PC-9 (cell line): Measurements from ENCODE around the gene MTOR. TPM values are rescaled to one million over a fixed set of nuclear protein-coding genes. Genes with fewer than 3 reads are reported as not detected.

ENCODE experiments used
- BruUV-seq: library from RNA; stranded (reverse); fragments of 400-500 nt; replicated peaks from 2 replicates; lab custom pipeline; 2021; lab: Mats Ljungman, UMichigan
- CTCF ChIA-PET: fragments of 300-600 bp; sonication (Branson Sonifier 250); formaldehyde crosslinking; loops from one replicate; lab custom pipeline; 2022; ENCODE audit warnings: antibody characterized with exemption; lab: Charles Lee
- POLR2A ChIA-PET: fragments of 300-600 bp; sonication (Branson Sonifier 250); formaldehyde crosslinking; loops from one replicate; lab custom pipeline; 2022; ENCODE audit warnings: antibody characterized with exemption; ENCODE audit not compliant: unreplicated experiment; lab: Charles Lee
- DNase-seq, 2 experiments: peaks; one replicate each; pipeline versions ENCODE4 v3.0.0 to v3.0.0-alpha.2; 2015 to 2022; ENCODE audit warnings: mixed read lengths in 1 of 2
- H2AFZ ChIP-seq: fragments of 200-600 bp; sonication (generic); 2 replicates; pipeline ENCODE4 v1.8.1; 2017; ENCODE audit warnings: antibody characterized with exemption
- H3F3A ChIP-seq: fragments of 200-600 bp; sonication (generic); 2 replicates; pipeline ENCODE4 v1.8.1; 2017; ENCODE audit warnings: antibody characterized with exemption, mild to moderate bottlenecking, low read depth; ENCODE audit not compliant: insufficient read depth
- H3K27ac ChIP-seq: fragments of 200-600 bp; sonication (generic); 2 replicates; pipeline ENCODE4 v1.6.1; 2016; ENCODE audit warnings: mixed run types
- H3K27me3 ChIP-seq: fragments of 200-600 bp; sonication (generic); 2 replicates; pipeline ENCODE4 v1.6.1; 2016; ENCODE audit warnings: low read depth, mixed run types; ENCODE audit not compliant: insufficient read depth
- H3K36me3 ChIP-seq: fragments of 200-600 bp; sonication (generic); 2 replicates; pipeline ENCODE4 v1.6.1; 2016; ENCODE audit warnings: low read depth, mixed run types
- H3K4me1 ChIP-seq: fragments of 200-600 bp; sonication (generic); replicated peaks from 2 replicates; pipeline ENCODE4 v1.6.1; 2016; ENCODE audit warnings: mixed run types; ENCODE audit not compliant: insufficient read depth
- H3K4me2 ChIP-seq: fragments of 200-600 bp; sonication (generic); 2 replicates; pipeline ENCODE4 v1.6.1; 2017; ENCODE audit warnings: mixed run types
- H3K4me3 ChIP-seq: fragments of 200-600 bp; sonication (generic); 2 replicates; pipeline ENCODE4 v1.6.1; 2016; ENCODE audit warnings: mixed run types
- H3K79me2 ChIP-seq: fragments of 200-600 bp; sonication (generic); 2 replicates; pipeline ENCODE4 v1.6.1; 2017; ENCODE audit warnings: low read depth, mixed run types
- H3K9me2 ChIP-seq: fragments of 200-600 bp; sonication (generic); 2 replicates; pipeline ENCODE4 v1.8.1; 2017; ENCODE audit warnings: mild to moderate bottlenecking; ENCODE audit not compliant: insufficient read depth
- H3K9me3 ChIP-seq: fragments of 200-600 bp; sonication (generic); 2 replicates; pipeline ENCODE4 v1.8.1; 2016; ENCODE audit warnings: low read depth; ENCODE audit not compliant: insufficient read depth
- H4K20me1 ChIP-seq: fragments of 200-600 bp; sonication (generic); 2 replicates; pipeline ENCODE4 v1.8.1; 2017; ENCODE audit not compliant: insufficient read depth
- EZH2 ChIP-seq: fragments of 200-600 bp; sonication (generic); IDR thresholded peaks from 2 replicates; pipeline ENCODE4 v1.8.0; 2017; ENCODE audit warnings: antibody characterized with exemption, low read depth
- intact Hi-C: fragments of 100-400 bp; cut with micrococcal nuclease; formaldehyde crosslinking; loops from one replicate; pipeline ENCODE4 v1.10.0; 2022; ENCODE audit not compliant: unreplicated experiment
- total RNA-seq: library from RNA; stranded (reverse); gene quantifications from 2 replicates; pipeline ENCODE4 v1.2.3, GENCODE V29; 2021
- TF ChIP-seq, protein P1 (sequence below): fragments of 200-600 bp; sonication (generic); conservative IDR thresholded peaks from 2 replicates; pipeline ENCODE4 v1.6.1; 2017; ENCODE audit warnings: mixed run types, antibody characterized with exemption, mild to moderate bottlenecking, moderate library complexity

MTOR gene
- total RNA-seq, 1 experiment from 2014 or later = 37.4 TPM

DNA sequence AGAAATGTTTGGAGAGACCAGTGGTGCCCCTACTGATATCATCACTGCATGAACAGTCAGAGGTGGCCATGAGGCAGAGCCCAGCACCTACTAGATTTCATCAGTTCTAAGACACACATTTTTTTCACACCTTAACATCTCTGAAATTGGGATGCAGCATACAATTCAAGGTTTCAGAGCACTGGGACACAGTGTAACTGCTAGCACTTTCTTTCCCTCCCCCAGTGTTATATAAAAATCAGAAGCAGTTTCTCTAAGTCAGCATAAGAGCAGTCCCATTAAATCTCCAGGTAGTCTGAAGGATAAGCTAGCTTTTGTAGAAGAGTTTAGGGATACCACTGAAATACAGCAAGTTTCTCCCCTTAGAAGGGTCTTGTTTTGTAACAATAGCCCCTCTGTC lies 83.2 kb downstream of the MTOR start:
- ChIA-PET CTCF (interaction anchor here (0.6 kb wide), 1 partner anchor 145 kb away, joined by 9 read pairs; no protein-coding TSS in a partner anchor), POLR2A (no interaction called here)
- Histone ChIP-seq H3K36me3 (no peaks in the 10 kb centered on the region), H3K27me3 (no peaks in the 10 kb centered on the region), H3K4me2 (no peak overlapping the region), H3K4me3 (no peak overlapping the region), H3K9me2 (no peaks in the 10 kb centered on the region), H3F3A (peaks cover 9% of the 10 kb centered on the region; the same call in 1 of the 2 replicates), H2AFZ (no peak overlapping the region), H3K4me1 (peaks cover 21% of the 10 kb centered on the region), H3K9me3 (no peaks in the 10 kb centered on the region), H3K79me2 (no peaks in the 10 kb centered on the region), H4K20me1 (no peaks in the 10 kb centered on the region), H3K27ac (no peak overlapping the region)
- no TSS peak for BruUV-seq
- TF ChIP-seq, protein P1, sequence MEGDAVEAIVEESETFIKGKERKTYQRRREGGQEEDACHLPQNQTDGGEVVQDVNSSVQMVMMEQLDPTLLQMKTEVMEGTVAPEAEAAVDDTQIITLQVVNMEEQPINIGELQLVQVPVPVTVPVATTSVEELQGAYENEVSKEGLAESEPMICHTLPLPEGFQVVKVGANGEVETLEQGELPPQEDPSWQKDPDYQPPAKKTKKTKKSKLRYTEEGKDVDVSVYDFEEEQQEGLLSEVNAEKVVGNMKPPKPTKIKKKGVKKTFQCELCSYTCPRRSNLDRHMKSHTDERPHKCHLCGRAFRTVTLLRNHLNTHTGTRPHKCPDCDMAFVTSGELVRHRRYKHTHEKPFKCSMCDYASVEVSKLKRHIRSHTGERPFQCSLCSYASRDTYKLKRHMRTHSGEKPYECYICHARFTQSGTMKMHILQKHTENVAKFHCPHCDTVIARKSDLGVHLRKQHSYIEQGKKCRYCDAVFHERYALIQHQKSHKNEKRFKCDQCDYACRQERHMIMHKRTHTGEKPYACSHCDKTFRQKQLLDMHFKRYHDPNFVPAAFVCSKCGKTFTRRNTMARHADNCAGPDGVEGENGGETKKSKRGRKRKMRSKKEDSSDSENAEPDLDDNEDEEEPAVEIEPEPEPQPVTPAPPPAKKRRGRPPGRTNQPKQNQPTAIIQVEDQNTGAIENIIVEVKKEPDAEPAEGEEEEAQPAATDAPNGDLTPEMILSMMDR = no peak
- TF ChIP-seq EZH2 = no peak
- intact Hi-C loops = no loop called here
- DNase-seq = no peak

DNA sequence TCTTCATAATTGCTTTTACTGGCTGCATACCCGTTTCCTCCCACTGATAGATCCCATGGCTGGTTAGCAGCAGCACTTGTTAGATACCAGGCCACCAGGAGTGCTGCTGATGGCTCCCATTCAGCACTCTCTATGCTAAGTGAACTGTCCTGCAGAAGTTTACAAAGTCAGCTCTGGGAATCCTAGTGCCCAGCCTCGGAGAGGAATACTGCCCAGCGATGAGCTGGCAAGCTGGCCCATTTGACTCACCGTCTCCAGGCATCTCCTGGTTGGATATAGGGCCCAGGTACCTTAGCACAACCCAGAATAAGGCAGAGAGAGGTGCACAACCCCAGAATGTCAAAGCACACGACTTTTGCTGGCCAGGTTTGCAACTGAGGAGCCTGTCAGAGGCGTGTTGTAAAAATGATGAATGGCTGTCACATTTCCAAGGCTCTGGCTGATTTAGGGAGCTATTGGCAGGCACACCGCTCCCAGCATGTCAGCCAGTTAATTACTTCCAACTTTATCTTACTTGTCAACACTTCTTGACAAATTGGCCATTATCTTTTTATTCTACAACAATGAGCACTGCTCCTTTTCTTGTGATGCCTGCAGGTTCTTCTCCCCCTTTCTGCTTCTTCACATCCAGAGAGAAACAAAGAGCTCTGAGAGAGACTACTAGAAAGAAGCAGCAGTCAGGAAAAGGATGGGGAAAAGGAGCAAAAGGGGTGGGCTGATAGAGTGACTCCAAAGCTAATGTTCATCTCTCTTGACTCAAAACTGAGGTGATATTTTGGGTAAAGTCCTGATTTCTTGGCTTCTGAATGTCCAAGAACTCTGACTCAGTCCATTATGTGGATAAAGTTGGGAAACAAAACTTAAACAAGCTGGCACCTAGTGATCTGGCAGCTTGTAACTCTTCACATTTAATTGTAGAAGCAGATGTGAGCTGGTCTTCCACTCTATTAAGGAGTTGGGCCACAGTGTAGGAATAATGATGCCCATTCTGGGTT lies 84.0 kb downstream of the MTOR start:
- H3K9me2 ChIP-seq = no peaks in the 10 kb centered on the region
- TF ChIP-seq, protein P1 = no peak
- no peak for TF ChIP-seq EZH2
- H3K4me1 ChIP-seq = peaks cover 21% of the 10 kb centered on the region
- H3K79me2 ChIP-seq = no peaks in the 10 kb centered on the region
- ChIA-PET CTCF (interaction anchor here (0.6 kb wide), 1 partner anchor 144 kb away, joined by 9 read pairs; no protein-coding TSS in a partner anchor), POLR2A (no interaction called here)
- intact Hi-C loops = no loop called here
- H3K4me2 ChIP-seq = no peak overlapping the region
- H3K9me3 ChIP-seq = no peaks in the 10 kb centered on the region
- H3K36me3 ChIP-seq = no peaks in the 10 kb centered on the region
- no TSS peak for BruUV-seq
- H3F3A ChIP-seq = peaks cover 9% of the 10 kb centered on the region; the same call in 1 of the 2 replicates
- H3K27ac ChIP-seq = no peak overlapping the region
- no peak overlapping the region for H3K4me3 ChIP-seq
- H3K27me3 ChIP-seq = no peaks in the 10 kb centered on the region
- H4K20me1 ChIP-seq = no peaks in the 10 kb centered on the region
- H2AFZ ChIP-seq = no peak overlapping the region
- DNase-seq = no peak

DNA sequence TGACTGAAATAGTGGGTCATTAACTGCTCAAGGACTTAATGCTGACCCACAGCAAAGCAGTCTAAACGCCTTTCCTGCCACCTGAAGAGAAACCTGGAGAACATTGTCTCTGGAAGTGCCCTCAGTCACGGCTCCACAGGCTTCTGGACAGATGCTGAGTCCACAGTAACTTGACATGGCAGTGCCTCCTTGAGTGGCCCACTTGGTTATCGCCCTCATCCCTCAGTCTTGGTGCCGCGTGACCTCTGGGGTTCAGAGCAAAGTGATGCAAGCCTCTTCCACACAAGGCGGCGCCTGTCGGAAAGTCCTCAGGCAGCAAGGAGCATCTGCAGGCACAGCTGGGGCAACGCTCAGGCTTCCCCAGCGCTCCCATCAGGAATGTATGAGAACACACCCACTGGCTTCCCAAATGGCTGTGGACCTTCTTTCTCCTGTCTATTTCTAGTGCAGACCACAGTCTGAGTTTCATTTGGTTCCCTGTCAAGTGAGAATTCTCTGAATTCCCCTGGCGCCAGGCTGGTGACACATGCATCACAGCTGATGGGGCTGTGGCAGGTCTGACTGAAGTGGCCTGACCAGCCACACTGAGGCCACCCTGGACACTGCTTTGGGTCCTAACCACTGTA lies 86.2 kb downstream of the MTOR start:
- TF ChIP-seq, protein P1 = no peak
- no peak for TF ChIP-seq EZH2
- ChIA-PET CTCF (no interaction called here), POLR2A (no interaction called here)
- BruUV-seq = no TSS peak
- no peaks in the 10 kb centered on the region for H3K79me2 ChIP-seq
- H4K20me1 ChIP-seq = no peaks in the 10 kb centered on the region
- no peaks in the 10 kb centered on the region for H3K9me2 ChIP-seq
- peaks cover 20% of the 10 kb centered on the region for H3K4me1 ChIP-seq
- intact Hi-C loops = no loop called here
- H3K36me3 ChIP-seq = no peaks in the 10 kb centered on the region
- no peak for DNase-seq
- peaks cover 9% of the 10 kb centered on the region; the same call in 1 of the 2 replicates for H3F3A ChIP-seq
- H3K9me3 ChIP-seq = no peaks in the 10 kb centered on the region
- no peak overlapping the region for H3K27ac ChIP-seq
- no peak overlapping the region for H3K4me2 ChIP-seq
- no peak overlapping the region for H3K4me3 ChIP-seq
- no peaks in the 10 kb centered on the region for H3K27me3 ChIP-seq
- H2AFZ ChIP-seq = no peak overlapping the region
